HEK293T (cell line): Measurements from ENCODE around the gene CHSY3.

ENCODE experiments used
- CTCF ChIA-PET: fragments of 350-600 bp; formaldehyde crosslinking; extraction: SDS; loops from one replicate; lab custom pipeline; 2021; ENCODE audit warnings: antibody characterized with exemption, inconsistent platforms; lab: Yijun Ruan, JAX
- POLR2A ChIA-PET: fragments of 350-600 bp; formaldehyde crosslinking; extraction: SDS; loops from one replicate; lab custom pipeline; 2020; ENCODE audit warnings: antibody characterized with exemption, inconsistent platforms; lab: Yijun Ruan, JAX
- DNase-seq: peaks from one replicate; pipeline ENCODE4 v3.0.0; 2012; ENCODE audit warnings: mixed read lengths; ENCODE audit errors: extremely low spot score
- ARNT ChIP-seq: fragments of 450-650 bp; IDR thresholded peaks from 2 replicates; pipeline ENCODE4 v1.6.1; 2017; ENCODE audit warnings: mild to moderate bottlenecking
- BHLHE40 ChIP-seq: fragments of 450-650 bp; IDR thresholded peaks from 2 replicates; pipeline ENCODE4 v1.6.1; 2016; ENCODE audit warnings: mild to moderate bottlenecking, moderate library complexity, borderline replicate concordance
- CTBP1 ChIP-seq: fragments of 450-650 bp; IDR thresholded peaks from 2 replicates; pipeline ENCODE4 v1.6.1; 2016; ENCODE audit warnings: borderline replicate concordance
- ELF4 ChIP-seq: fragments of 450-650 bp; IDR thresholded peaks from 2 replicates; pipeline ENCODE4 v1.6.1; 2017; ENCODE audit warnings: antibody characterized with exemption
- FOXA1 ChIP-seq: fragments of 450-650 bp; IDR thresholded peaks from 2 replicates; pipeline ENCODE4 v1.6.1; 2016; ENCODE audit warnings: mild to moderate bottlenecking
- FOXK2 ChIP-seq: fragments of 450-650 bp; IDR thresholded peaks from 2 replicates; pipeline ENCODE4 v1.6.1; 2016; ENCODE audit warnings: mild to moderate bottlenecking
- FOXM1 ChIP-seq: fragments of 450-650 bp; IDR thresholded peaks from 2 replicates; pipeline ENCODE4 v1.6.1; 2017; ENCODE audit warnings: mild to moderate bottlenecking, borderline replicate concordance
- HDGF ChIP-seq: fragments of 450-650 bp; IDR thresholded peaks from 2 replicates; pipeline ENCODE4 v1.6.1; 2017; ENCODE audit warnings: antibody characterized with exemption, borderline replicate concordance
- L3MBTL2 ChIP-seq: fragments of 450-650 bp; conservative IDR thresholded peaks from 2 replicates; pipeline ENCODE4 v1.6.1; 2016; ENCODE audit warnings: mild to moderate bottlenecking
- LEF1 ChIP-seq: fragments of 450-650 bp; IDR thresholded peaks from 2 replicates; pipeline ENCODE4 v1.6.1; 2017; ENCODE audit warnings: mild to moderate bottlenecking, borderline replicate concordance
- NFRKB ChIP-seq: fragments of 450-650 bp; IDR thresholded peaks from 2 replicates; pipeline ENCODE4 v1.6.1; 2016; ENCODE audit warnings: mild to moderate bottlenecking, moderate library complexity
- SP1 ChIP-seq: fragments of 450-650 bp; IDR thresholded peaks from 2 replicates; pipeline ENCODE4 v1.6.1; 2017
- SUZ12 ChIP-seq: fragments of 450-650 bp; IDR thresholded peaks from 2 replicates; pipeline ENCODE4 v1.6.1; 2016; ENCODE audit warnings: mild to moderate bottlenecking
- TARDBP ChIP-seq: fragments of 450-650 bp; IDR thresholded peaks from 2 replicates; pipeline ENCODE4 v1.6.1; 2016
- ZNF384 ChIP-seq: fragments of 450-650 bp; IDR thresholded peaks from 2 replicates; pipeline ENCODE4 v1.6.1; 2016
- TF ChIP-seq, protein P1 (sequence below): fragments of 450-650 bp; IDR thresholded peaks from 2 replicates; pipeline ENCODE4 v1.6.1; 2016

CHSY3 gene

GRCh38 chr5:130024006-130024405 is 119.7 kb downstream of the CHSY3 start:
- ChIA-PET POLR2A (no interaction called here), CTCF (no interaction called here)
- no peak for DNase-seq
- TF ChIP-seq SP1 (no peak), FOXA1 (no peak), ARNT (no peak), FOXM1 (no peak), CTBP1 (no peak), BHLHE40 (no peak), LEF1 (no peak), HDGF (no peak), FOXK2 (no peak), NFRKB (no peak)
- TF ChIP-seq, protein P1, sequence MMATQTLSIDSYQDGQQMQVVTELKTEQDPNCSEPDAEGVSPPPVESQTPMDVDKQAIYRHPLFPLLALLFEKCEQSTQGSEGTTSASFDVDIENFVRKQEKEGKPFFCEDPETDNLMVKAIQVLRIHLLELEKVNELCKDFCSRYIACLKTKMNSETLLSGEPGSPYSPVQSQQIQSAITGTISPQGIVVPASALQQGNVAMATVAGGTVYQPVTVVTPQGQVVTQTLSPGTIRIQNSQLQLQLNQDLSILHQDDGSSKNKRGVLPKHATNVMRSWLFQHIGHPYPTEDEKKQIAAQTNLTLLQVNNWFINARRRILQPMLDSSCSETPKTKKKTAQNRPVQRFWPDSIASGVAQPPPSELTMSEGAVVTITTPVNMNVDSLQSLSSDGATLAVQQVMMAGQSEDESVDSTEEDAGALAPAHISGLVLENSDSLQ: no peak

GRCh38 chr5:130025511-130025910 is 121.2 kb downstream of the CHSY3 start:
- CTCF ChIA-PET: no interaction called here
- no peak for TF ChIP-seq BHLHE40
- no peak for TF ChIP-seq ARNT
- no peak for TF ChIP-seq LEF1
- no peak for TF ChIP-seq NFRKB
- no peak for TF ChIP-seq ZNF384
- TF ChIP-seq CTBP1: no peak
- no peak for TF ChIP-seq FOXM1
- POLR2A ChIA-PET: no interaction called here
- no peak for DNase-seq

GRCh38 chr5:130032807-130033206 is 128.5 kb downstream of the CHSY3 start:
- CTCF ChIA-PET: no interaction called here
- no peak for DNase-seq
- POLR2A ChIA-PET: no interaction called here
- TF ChIP-seq ARNT (no peak), LEF1 (no peak), HDGF (no peak), FOXA1 (no peak), ELF4 (no peak), FOXK2 (no peak), FOXM1 (no peak), CTBP1 (no peak), BHLHE40 (no peak), SP1 (no peak), TARDBP (no peak), ZNF384 (no peak), NFRKB (no peak), L3MBTL2 (no peak), SUZ12 (no peak)
- TF ChIP-seq, protein P1: no peak

- no peak for TF ChIP-seq ARNT
- no peak for TF ChIP-seq ZNF384
- no peak for TF ChIP-seq FOXK2
- no peak for TF ChIP-seq NFRKB
- TF ChIP-seq, protein P1: no peak
- no peak for TF ChIP-seq FOXM1
- no peak for TF ChIP-seq CTBP1
- no peak for TF ChIP-seq FOXA1
- TF ChIP-seq LEF1: no peak
- no peak for TF ChIP-seq SP1
- no peak for TF ChIP-seq HDGF
- no peak for TF ChIP-seq BHLHE40
- no peak for TF ChIP-seq TARDBP
- TF ChIP-seq SUZ12: no peak
- TF ChIP-seq L3MBTL2: no peak
- CTCF ChIA-PET: no interaction called here
- DNase-seq: no peak
- POLR2A ChIA-PET: no interaction called here
Observed at GRCh38 chr5:130034566-130035210, 130.4 kb downstream of the CHSY3 start.

DNA sequence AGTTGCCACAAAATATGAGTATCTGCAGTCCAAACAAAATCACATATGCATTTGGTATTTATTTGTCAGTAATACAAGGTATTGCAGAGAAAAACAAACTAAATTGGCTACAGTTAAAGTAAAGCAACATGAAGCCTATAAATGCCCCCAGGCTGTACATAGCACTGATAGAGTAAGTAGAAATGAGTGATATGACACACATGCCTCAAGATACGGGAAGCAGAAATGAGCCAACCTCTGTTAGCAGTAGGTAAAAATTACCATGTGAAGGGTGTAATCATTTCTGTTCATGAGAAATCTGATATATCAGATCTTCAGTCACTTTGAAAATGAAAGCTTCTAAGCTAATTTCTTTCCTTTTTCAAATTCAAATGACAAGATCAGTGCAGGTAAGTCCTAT is 131.1 kb downstream of the CHSY3 start:
- no peak for TF ChIP-seq ELF4
- no peak for TF ChIP-seq SUZ12
- TF ChIP-seq FOXM1: no peak
- no peak for TF ChIP-seq HDGF
- TF ChIP-seq FOXK2: no peak
- TF ChIP-seq LEF1: no peak
- TF ChIP-seq BHLHE40: no peak
- TF ChIP-seq SP1: no peak
- no peak for TF ChIP-seq CTBP1
- DNase-seq: no peak
- POLR2A ChIA-PET: no interaction called here
- CTCF ChIA-PET: no interaction called here

GRCh38 chr5:130037905-130038304 is 133.6 kb downstream of the CHSY3 start:
- no peak for DNase-seq
- no peak for TF ChIP-seq ZNF384
- TF ChIP-seq FOXA1: no peak
- no peak for TF ChIP-seq SUZ12
- TF ChIP-seq, protein P1: no peak
- TF ChIP-seq HDGF: no peak
- no peak for TF ChIP-seq NFRKB
- TF ChIP-seq BHLHE40: no peak
- TF ChIP-seq LEF1: no peak
- TF ChIP-seq ELF4: no peak
- POLR2A ChIA-PET: no interaction called here
- CTCF ChIA-PET: no interaction called here
